IPS DF 4.7 (cell line): ENCODE results near the gene LHX5.

Experiments used
- DNase-seq: peaks from one replicate; pipeline ENCODE4 v3.0.0-alpha.2; 2013; ENCODE audit warnings: low spot score; ENCODE audit errors: extremely low read depth

LHX5 gene

GRCh38 chr12:113418213-113418879 lies 53.3 kb downstream of the LHX5 start:
- no peak for DNase-seq

GRCh38 chr12:113416091-113416754 lies 55.4 kb downstream of the LHX5 start:
- no peak for DNase-seq

- no peak for DNase-seq
Measured at GRCh38 chr12:113414519-113415038, 57.1 kb downstream of the LHX5 start.

- DNase-seq = no peak
Measured at GRCh38 chr12:113413488-113413939, 58.2 kb downstream of the LHX5 start.
